HL-60/S4 treated with phorbol 12-myristate 13-acetate at 8.2 ng/mL for 4 days and 3 days (cell line): ENCODE data around the gene SCYL3.

Experiments
- in situ Hi-C: fragments of 300-500 bp; cut with MboI; formaldehyde crosslinking; loops from 2 replicates; pipeline ENCODE4 v1.15.0; 2022; ENCODE audit warnings: low sequenced_read_pairs

Gene SCYL3

DNA sequence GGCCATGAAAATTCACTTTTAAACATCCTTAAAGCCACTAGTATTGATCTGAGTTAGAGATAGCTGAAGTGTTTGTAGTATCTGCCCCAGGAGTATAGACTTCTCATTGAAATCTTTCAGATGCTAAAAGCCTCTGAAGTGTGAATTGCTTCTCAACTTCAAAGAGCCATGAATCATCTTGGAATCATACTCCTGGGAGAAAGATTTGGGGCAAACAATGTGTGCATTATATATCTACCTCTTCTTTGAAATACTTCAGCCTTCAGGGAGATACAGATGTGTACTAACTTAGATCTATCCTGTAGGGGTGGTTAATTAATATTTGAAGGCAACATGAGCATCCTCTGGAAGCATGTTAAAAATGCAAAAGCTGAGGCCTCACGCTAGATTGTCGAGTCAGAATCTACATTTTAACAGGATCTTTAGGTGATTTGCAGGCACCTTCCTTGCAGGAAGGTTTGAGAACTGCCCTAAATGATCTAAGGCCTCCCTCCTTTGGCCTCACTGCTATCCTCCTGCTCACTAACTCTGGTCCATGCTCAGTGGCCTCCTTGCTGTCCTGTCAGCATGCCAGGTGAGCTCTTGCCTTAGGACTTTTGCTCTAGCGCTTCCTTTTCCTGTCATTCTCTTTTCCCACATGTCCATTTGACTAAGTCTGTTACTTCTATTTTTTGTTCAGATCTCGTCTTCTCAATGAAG lies 6.0 kb upstream of the SCYL3 start:
- in situ Hi-C loops = no loop called here

DNA sequence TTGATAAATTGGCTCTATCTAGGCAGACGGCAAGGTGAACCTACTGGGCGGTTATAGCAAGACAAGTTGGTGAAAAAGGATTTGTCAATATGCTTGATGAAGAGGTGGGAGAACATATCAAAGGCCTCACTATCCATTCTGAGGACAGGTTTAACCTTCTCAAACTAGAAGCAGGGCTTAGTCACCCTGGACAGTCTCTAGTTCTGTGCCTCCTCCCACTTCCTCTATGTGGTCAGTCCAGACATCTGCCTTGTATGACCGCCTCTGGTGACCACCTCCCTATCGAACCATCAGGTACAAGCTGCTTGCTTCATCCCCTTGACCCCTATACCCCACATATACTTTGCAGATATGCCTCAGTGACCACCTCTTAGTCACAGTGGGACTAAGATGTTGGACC lies 2.3 kb upstream of the SCYL3 start:
- in situ Hi-C loops = no loop called here

GRCh38 chr1:169894424-169895145 lies 889 bp upstream of the SCYL3 start:
- in situ Hi-C loops = no loop called here

GRCh38 chr1:169892927-169893644 lies 610 bp downstream of the SCYL3 start:
- in situ Hi-C loops = no loop called here

GRCh38 chr1:169892176-169892926 lies 1.3 kb downstream of the SCYL3 start:
- in situ Hi-C loops = no loop called here

DNA sequence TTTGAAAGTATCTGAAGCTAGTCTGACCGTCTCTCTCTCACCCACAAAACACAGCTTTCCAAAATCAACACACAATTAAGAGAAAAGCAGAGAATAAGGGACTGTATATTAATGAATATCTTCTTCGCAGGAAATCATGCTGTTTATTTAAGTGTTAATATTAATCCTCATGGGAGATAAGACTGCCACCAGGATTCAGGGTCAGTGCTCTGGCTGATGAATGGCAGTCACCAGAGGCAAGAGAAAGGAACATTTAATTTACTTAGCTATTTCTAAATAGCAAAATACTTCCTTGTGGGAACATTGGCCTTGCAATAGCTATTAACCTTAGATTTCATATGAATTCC lies 2.2 kb downstream of the SCYL3 start:
- in situ Hi-C loops = no loop called here

- in situ Hi-C loops = no loop called here
Measured at GRCh38 chr1:169890761-169891538, 2.7 kb downstream of the SCYL3 start.

DNA sequence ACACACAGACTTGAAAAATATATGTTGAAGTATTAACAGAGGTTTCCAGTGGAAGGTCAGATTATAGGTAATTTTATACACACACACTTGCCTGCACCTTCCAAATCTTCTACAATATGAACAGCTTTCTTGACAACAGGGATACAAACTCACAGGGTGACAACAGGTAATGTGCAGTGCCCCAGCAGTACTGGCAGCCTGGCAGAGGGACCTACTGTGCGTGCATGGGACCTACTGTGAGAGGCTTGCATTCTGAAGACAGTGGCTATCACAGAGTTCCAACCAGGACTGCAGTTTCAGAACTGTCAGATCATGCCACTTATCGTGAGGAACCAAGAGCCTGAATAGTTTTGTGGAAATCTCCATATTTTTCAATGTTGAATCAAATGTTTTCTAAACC lies 3.8 kb downstream of the SCYL3 start:
- in situ Hi-C loops = no loop called here

DNA sequence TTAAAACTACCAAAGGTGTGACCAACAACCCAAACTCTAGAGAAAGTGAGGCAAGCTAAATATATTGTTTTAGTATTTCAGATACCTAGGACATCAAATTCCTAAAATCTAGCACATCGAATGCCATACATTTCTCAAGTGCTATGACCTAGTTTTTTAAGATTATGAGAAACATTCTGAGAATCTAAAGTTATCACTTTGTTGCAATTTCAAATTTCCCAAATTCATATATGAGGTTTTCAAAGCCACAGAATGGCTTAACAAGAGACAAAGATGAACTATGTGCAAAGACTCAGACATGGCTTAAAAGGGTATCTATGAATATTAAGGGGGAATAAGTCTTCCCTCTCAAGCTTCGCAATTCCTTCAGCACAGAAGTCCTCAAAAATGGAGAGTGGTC lies 6.8 kb downstream of the SCYL3 start:
- in situ Hi-C loops = no loop called here

- in situ Hi-C loops = no loop called here
Measured at GRCh38 chr1:169886422-169886821, 7.3 kb downstream of the SCYL3 start.

DNA sequence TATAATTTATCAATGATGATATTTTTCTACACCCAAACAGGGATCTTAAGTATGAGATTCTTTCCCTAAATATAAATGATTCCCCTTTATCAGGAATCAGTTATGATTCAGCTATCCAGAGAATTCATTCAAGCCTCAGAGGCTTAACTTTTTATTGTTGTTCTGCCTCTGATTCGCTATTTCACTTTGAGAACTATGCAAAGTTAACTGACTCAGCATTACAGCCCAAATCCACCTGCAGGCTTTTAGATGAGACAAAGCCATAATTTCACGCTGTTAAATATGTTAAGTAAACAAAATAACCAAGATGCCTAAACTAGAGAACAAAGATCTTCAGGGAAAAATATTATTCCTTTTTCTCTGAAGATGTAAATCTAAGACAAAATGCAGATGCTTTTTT lies 8.5 kb downstream of the SCYL3 start:
- in situ Hi-C loops = no loop called here

- in situ Hi-C loops = no loop called here
Measured at GRCh38 chr1:169884634-169885033, 9.1 kb downstream of the SCYL3 start.

- in situ Hi-C loops = no loop called here
Measured at GRCh38 chr1:169882039-169882511, 11.6 kb downstream of the SCYL3 start.

GRCh38 chr1:169879034-169879840 lies 14.5 kb downstream of the SCYL3 start:
- in situ Hi-C loops = no loop called here

DNA sequence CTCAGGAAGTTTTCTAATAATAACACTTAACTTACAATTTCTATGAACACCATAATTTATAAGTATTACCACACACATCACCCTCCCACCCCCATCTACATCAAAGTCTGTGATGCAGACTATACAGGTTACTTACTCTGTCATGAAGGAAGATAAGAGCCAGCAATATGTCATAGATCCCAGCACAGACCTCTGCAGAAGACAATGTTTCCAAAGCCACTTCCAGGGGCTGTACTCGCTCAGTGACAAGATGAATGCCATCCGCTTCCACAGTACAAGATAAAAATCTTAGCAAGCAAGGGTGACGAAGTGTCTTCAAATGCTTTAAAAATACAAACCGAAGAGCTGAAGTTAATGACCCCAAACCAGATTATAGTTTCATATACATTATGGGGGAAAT lies 15.2 kb downstream of the SCYL3 start:
- in situ Hi-C loops = no loop called here

- in situ Hi-C loops = no loop called here
Measured at GRCh38 chr1:169877800-169878491, 15.8 kb downstream of the SCYL3 start.

GRCh38 chr1:169874229-169874628 lies 19.5 kb downstream of the SCYL3 start:
- in situ Hi-C loops = no loop called here

- in situ Hi-C loops = no loop called here
Measured at GRCh38 chr1:169873582-169874199, 20.0 kb downstream of the SCYL3 start.

GRCh38 chr1:169872906-169873305 lies 20.8 kb downstream of the SCYL3 start:
- in situ Hi-C loops = no loop called here
